ENCODE results near the gene RGP1.

- TF ChIP-seq POLR2A (IDR thresholded peaks at IDR 0.05), result no peak
- TF ChIP-seq CTCF (IDR thresholded peaks at IDR 0.05), result no peak
Observed at GRCh38 chr9:35729101-35729500, 20.0 kb upstream of the RGP1 start.

Measured in testis (tissue), 2 donors.